B cell (primary cell): ENCODE data around the gene COL5A2.

Source experiments
- EZH2 ChIP-seq: IDR thresholded peaks from 2 replicates; pipeline ENCODE4 v1.6.1; 2012; ENCODE audit warnings: borderline replicate concordance, low read depth, mild to moderate bottlenecking, moderate library complexity, low read length; ENCODE audit not compliant: insufficient read depth, poor library complexity, severe bottlenecking
- TF ChIP-seq, protein P1 (sequence below): fragments of 200-600 bp; IDR thresholded peaks from one replicate; pipeline ENCODE4 v1.8.0; 2022; ENCODE audit warnings: antibody characterized with exemption, mild to moderate bottlenecking

DNA sequence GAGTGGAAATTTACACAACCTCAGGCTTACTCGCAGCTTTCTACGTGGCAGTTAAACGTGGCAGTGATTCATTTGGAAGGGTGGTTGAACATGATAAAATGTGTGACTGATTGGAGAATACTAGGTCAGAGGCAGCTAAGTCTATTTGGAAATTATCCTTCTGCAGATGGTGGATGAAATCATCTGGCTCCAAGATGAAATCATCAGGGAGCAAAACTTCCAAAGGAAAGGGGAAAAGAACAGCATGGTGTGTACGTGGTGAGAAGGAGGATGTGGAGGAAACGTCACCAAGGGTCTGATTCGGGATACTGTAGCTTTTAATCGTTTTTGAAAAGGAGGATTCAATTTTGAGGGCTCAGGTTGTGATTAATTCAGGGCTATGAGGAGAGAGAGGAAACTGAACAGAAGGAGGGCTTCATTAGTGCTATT is 157.5 kb downstream of the COL5A2 start:
- TF ChIP-seq, protein P1, sequence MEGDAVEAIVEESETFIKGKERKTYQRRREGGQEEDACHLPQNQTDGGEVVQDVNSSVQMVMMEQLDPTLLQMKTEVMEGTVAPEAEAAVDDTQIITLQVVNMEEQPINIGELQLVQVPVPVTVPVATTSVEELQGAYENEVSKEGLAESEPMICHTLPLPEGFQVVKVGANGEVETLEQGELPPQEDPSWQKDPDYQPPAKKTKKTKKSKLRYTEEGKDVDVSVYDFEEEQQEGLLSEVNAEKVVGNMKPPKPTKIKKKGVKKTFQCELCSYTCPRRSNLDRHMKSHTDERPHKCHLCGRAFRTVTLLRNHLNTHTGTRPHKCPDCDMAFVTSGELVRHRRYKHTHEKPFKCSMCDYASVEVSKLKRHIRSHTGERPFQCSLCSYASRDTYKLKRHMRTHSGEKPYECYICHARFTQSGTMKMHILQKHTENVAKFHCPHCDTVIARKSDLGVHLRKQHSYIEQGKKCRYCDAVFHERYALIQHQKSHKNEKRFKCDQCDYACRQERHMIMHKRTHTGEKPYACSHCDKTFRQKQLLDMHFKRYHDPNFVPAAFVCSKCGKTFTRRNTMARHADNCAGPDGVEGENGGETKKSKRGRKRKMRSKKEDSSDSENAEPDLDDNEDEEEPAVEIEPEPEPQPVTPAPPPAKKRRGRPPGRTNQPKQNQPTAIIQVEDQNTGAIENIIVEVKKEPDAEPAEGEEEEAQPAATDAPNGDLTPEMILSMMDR: no peak
- no peak for TF ChIP-seq EZH2
